ENCODE data around the gene TUBB2A. TPM values are rescaled to one million over a fixed set of nuclear protein-coding genes. Genes with fewer than 3 reads are reported as not detected.

Gene TUBB2A
- 66.8 and 70.2 TPM in 2 replicates for total RNA-seq (2014; rRNA removed)
- Bru-seq, nascent RNA, result percentile 50 among the genes with signal in this experiment
- percentile 62 among the genes with signal in this experiment for BruChase-seq, experiment 1, labeled RNA remaining after a 6-hour chase
- BruChase-seq, experiment 2, labeled RNA remaining after a 2-hour chase, result percentile 54 among the genes with signal in this experiment
- long read RNA-seq, transcript TUBB2A-201 (4 exons, 1,595 nt), result major isoform, 8 of 21 reads
- long read RNA-seq, partial matches to known transcripts, result 0 of 21 reads
- long read RNA-seq, other reads (novel, unspliced or antisense), result 12 of 21 reads

DNA sequence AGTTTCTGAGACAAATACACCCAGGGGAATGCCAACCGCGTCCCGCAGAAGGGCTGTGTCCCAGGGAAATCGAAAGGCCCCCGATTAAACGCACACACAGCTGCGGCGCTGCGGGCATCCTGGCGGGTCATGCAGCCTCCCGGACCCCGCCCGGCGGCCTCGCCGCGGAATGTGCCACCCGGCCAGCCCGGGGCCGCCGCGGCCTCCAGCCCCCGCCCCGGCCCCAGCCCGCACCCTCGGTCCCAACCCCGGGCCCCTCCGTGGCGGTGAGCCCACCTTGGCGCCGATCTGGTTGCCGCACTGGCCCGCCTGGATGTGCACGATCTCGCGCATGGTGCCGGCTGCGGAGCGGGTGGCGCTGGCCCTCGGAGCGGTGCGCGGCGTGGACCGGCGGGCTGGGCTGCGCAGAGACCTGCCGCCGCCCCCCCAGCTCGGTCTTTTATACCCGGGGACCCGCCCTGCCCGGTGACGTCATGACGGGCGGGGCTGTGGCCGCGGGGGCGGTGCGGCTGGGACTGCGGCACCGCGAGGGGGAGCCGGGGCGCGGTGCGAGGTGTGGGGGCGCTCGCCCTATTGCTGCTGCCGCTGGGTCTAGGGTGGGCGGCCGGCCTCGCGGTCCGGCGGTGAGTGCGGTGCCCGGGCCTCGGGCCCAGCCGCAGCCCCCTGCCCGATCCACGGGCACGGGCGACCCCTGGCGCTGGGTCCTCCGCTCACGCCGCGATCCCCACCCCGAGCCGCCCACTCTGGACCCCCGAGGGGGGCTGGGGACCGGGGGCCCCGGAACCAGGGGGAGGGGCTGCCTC is at the start of gene TUBB2A:
Gene TUBB2A, minus strand, starts transcription at position 414 of the 803 bp plus-strand sequence. Its CDS starts 81 bp downstream, at position 333.
- peaks cover 4% of the 10 kb centered on the region; the same call in 1 of the 2 replicates for H3K79me2 ChIP-seq (ENCODE audit: low read length)
- H3F3A ChIP-seq (ENCODE audit: low read length, unreplicated experiment), result no peaks in the 10 kb centered on the region
- no peaks in the 10 kb centered on the region for H3K9me3 ChIP-seq (ENCODE audit: low read length)
- peak; percentile 63 for ATAC-seq
- H3K9me2 ChIP-seq (replicated peaks; ENCODE audit: low read length), result no peaks in the 10 kb centered on the region
- peak; percentile 81 for DNase-seq
- H3K27ac ChIP-seq (ENCODE audit: low read length), result 0 out of 2 replicates have a peak within 1 kb of the TSS, but pooled peaks have one; percentile 8
- H3K4me2 ChIP-seq (ENCODE audit: low read length), result peak within 1 kb of the TSS; percentile 97
- peak within 1 kb of the TSS; percentile 86 for H2AFZ ChIP-seq (ENCODE audit: low read length)
- TF ChIP-seq EZH2 (IDR thresholded peaks at IDR 0.05; ENCODE audit: low read length, unreplicated experiment), result no peak
- TF ChIP-seq CTCF (conservative IDR thresholded peaks at IDR 0.05; ENCODE audit: low read depth, low read length), result peak; percentile 54
- TF ChIP-seq EZH2phosphoT487 (IDR thresholded peaks at IDR 0.05; ENCODE audit: borderline replicate concordance, low read length), result no peak
- intact Hi-C loops (cut with micrococcal nuclease), result loop anchor here (1.0 kb wide), 1 partner anchor 94 kb away; no protein-coding TSS in a partner anchor
- peak within 1 kb of the TSS; percentile 92 for H3K4me3 ChIP-seq (ENCODE audit: low read length)
- H3K27me3 ChIP-seq (ENCODE audit: low read length), result no peaks in the 10 kb centered on the region
- H4K20me1 ChIP-seq (ENCODE audit: low read length), result no peaks in the 10 kb centered on the region
- peaks cover 8% of the 10 kb centered on the region; the same call in 1 of the 2 replicates for H3K36me3 ChIP-seq (ENCODE audit: low read depth, low read length)
- no TSS peak for BruUV-seq (replicated peaks)
- CTCF ChIA-PET, result interaction anchor here (0.5 to 1.4 kb wide), 7 partner anchors 9 to 185 kb away, joined by 3 to 14 read pairs (median 4); no protein-coding TSS in a partner anchor
- peaks cover 12% of the 10 kb centered on the region for H3K4me1 ChIP-seq (ENCODE audit: insufficient read depth, low read length)
- POLR2A ChIA-PET (ENCODE audit: unreplicated experiment), result interaction anchor here (0.6 to 0.9 kb wide), 4 partner anchors 19 to 1156 kb away, joined by 3 to 7 read pairs (median 4); no protein-coding TSS in a partner anchor
- H3K9ac ChIP-seq (ENCODE audit: low read length), result peak within 1 kb of the TSS; percentile 83

GRCh38 chr6:3206339-3207015 is 49.1 kb upstream of the TUBB2A start:
- H2AFZ ChIP-seq (ENCODE audit: low read length), result no peak overlapping the region
- no peak overlapping the region for H3K4me3 ChIP-seq (ENCODE audit: low read length)
- DNase-seq (no peak), ATAC-seq (no peak)
- no peaks in the 10 kb centered on the region for H4K20me1 ChIP-seq (ENCODE audit: low read length)
- CTCF ChIA-PET, result no interaction called here
- H3K9me3 ChIP-seq (ENCODE audit: low read length), result no peaks in the 10 kb centered on the region
- peaks cover 27% of the 10 kb centered on the region for H3K4me1 ChIP-seq (ENCODE audit: insufficient read depth, low read length)
- no peaks in the 10 kb centered on the region for H3K79me2 ChIP-seq (ENCODE audit: low read length)
- no peaks in the 10 kb centered on the region for H3F3A ChIP-seq (ENCODE audit: low read length, unreplicated experiment)
- H3K4me2 ChIP-seq (ENCODE audit: low read length), result no peak overlapping the region
- POLR2A ChIA-PET (ENCODE audit: unreplicated experiment), result no interaction called here
- no peak; the same call in 1 of the 2 replicates for TF ChIP-seq CTCF (conservative IDR thresholded peaks at IDR 0.05; ENCODE audit: low read depth, low read length)
- TF ChIP-seq EZH2phosphoT487 (IDR thresholded peaks at IDR 0.05; ENCODE audit: borderline replicate concordance, low read length), result no peak
- TF ChIP-seq EZH2 (IDR thresholded peaks at IDR 0.05; ENCODE audit: low read length, unreplicated experiment), result no peak
- no peak overlapping the region for H3K9ac ChIP-seq (ENCODE audit: low read length)
- H3K27ac ChIP-seq (ENCODE audit: low read length), result no peak overlapping the region
- no peaks in the 10 kb centered on the region for H3K36me3 ChIP-seq (ENCODE audit: low read depth, low read length)
- BruUV-seq (replicated peaks), result no TSS peak
- H3K9me2 ChIP-seq (replicated peaks; ENCODE audit: low read length), result no peaks in the 10 kb centered on the region
- H3K27me3 ChIP-seq (ENCODE audit: low read length), result no peaks in the 10 kb centered on the region
- intact Hi-C loops (cut with micrococcal nuclease), result no loop called here
